SK-N-SH (cell line): Measurements from ENCODE around the gene DDRGK1.
"Not testable (repeated sequence)": the region's sequence is repeated elsewhere in the genome, so short reads cannot be mapped to it uniquely, and the experiment has no call there.

ENCODE experiments used
- CHD2 ChIP-seq: fragments of 150-350 bp; IDR thresholded peaks from 2 replicates; pipeline ENCODE4 v1.6.1; 2018; ENCODE audit warnings: low read length; ENCODE audit not compliant: partially characterized antibody
- CTCF ChIP-seq: fragments of 200-600 bp; sonication (generic); IDR thresholded peaks from 2 replicates; pipeline ENCODE4 v1.6.1; 2017; ENCODE audit warnings: antibody characterized with exemption, mild to moderate bottlenecking, moderate library complexity
- EP300 ChIP-seq, 2 experiments: IDR thresholded peaks; 2 replicates each; pipeline versions ENCODE4 v1.4.0 to v1.6.1; 2012; ENCODE audit warnings: borderline replicate concordance in 1 of 2, low read depth in 1 of 2, low read length in 1 of 2
- EZH2phosphoT487 ChIP-seq: fragments of 200-600 bp; sonication (generic); IDR thresholded peaks from 2 replicates; pipeline ENCODE4 v1.6.1; 2017; ENCODE audit warnings: low read depth, mixed run types, mild to moderate bottlenecking, antibody characterized with exemption, moderate library complexity, borderline replicate concordance
- GATA2 ChIP-seq: sonication (generic); formaldehyde crosslinking; IDR thresholded peaks from 2 replicates; pipeline ENCODE4 v1.5.0; 2020; ENCODE audit warnings: mild to moderate bottlenecking, missing genetic modification reagents
- JUND ChIP-seq: IDR thresholded peaks from 2 replicates; pipeline ENCODE4 v1.4.0; 2012
- MAX ChIP-seq: IDR thresholded peaks from 2 replicates; pipeline ENCODE4 v1.4.0; 2012; ENCODE audit warnings: low read depth
- MXI1 ChIP-seq: IDR thresholded peaks from 2 replicates; pipeline ENCODE4 v1.6.1; 2012; ENCODE audit warnings: mild to moderate bottlenecking, low read depth, low read length, improper control_type of control experiment
- NRF1 ChIP-seq: IDR thresholded peaks from 2 replicates; pipeline ENCODE4 v1.6.1; 2012; ENCODE audit warnings: low read depth, mild to moderate bottlenecking, low read length
- REST ChIP-seq: IDR thresholded peaks from 2 replicates; pipeline ENCODE4 v1.6.1; 2012; ENCODE audit warnings: mild to moderate bottlenecking, low read depth, low read length, moderate library complexity
- RFX5 ChIP-seq: IDR thresholded peaks from 2 replicates; pipeline ENCODE4 v1.6.1; 2012; ENCODE audit warnings: mild to moderate bottlenecking, improper control_type of control experiment, low read length
- TCF12 ChIP-seq: IDR thresholded peaks from 2 replicates; pipeline ENCODE4 v1.4.0; 2012
- YY1 ChIP-seq: IDR thresholded peaks from 2 replicates; pipeline ENCODE4 v1.4.0; 2012; ENCODE audit warnings: low read depth, mild to moderate bottlenecking
- ZBTB33 ChIP-seq: IDR thresholded peaks from 2 replicates; pipeline ENCODE4 v1.4.0; 2012; ENCODE audit warnings: low read depth, borderline replicate concordance

- TF ChIP-seq CTCF; CHD2; YY1; JUND; NRF1; MXI1; MAX; RFX5; REST; TCF12; EZH2phosphoT487; EP300 (IDR thresholded peaks at IDR 0.05; ENCODE audit: borderline replicate concordance in 1 of 2, low read depth in 1 of 2, low read length in 1 of 2); GATA2 (CRISPR knock-in tag); ZBTB33: not testable (repeated sequence)
These were observed 22.1 kb downstream of the DDRGK1 start for GRCh38 chr20:3182429-3182828.
